HepG2 (cell line): ENCODE results near the gene NEURL3. TPM values are rescaled to one million over a fixed set of nuclear protein-coding genes. Genes with fewer than 3 reads are reported as not detected.

Experiments
- ATRX ChIP-seq: sonication (generic); formaldehyde crosslinking; IDR thresholded peaks from 2 replicates; pipeline ENCODE4 v1.4.0; 2020; ENCODE audit warnings: missing genetic modification reagents, borderline replicate concordance
- FLYWCH1 ChIP-seq: sonication (generic); formaldehyde crosslinking; IDR thresholded peaks from 2 replicates; pipeline ENCODE4 v1.8.1; 2023; ENCODE audit warnings: mild to moderate bottlenecking, missing genetic modification reagents
- HIC2 ChIP-seq: sonication (generic); formaldehyde crosslinking; IDR thresholded peaks from 2 replicates; pipeline ENCODE4 v1.9.0; 2022; ENCODE audit warnings: low read depth, missing genetic modification reagents
- MAFG ChIP-seq: sonication (generic); formaldehyde crosslinking; IDR thresholded peaks from 2 replicates; pipeline ENCODE4 v1.5.1; 2020; ENCODE audit warnings: mild to moderate bottlenecking, missing genetic modification reagents
- PATZ1 ChIP-seq: sonication (generic); formaldehyde crosslinking; IDR thresholded peaks from 2 replicates; pipeline ENCODE4 v1.4.0; 2020; ENCODE audit warnings: missing genetic modification reagents
- PHF21A ChIP-seq: sonication (generic); formaldehyde crosslinking; IDR thresholded peaks from 2 replicates; pipeline ENCODE4 v1.5.0; 2020; ENCODE audit warnings: mild to moderate bottlenecking, missing genetic modification reagents
- SIN3B ChIP-seq: fragments of 150-350 bp; IDR thresholded peaks from 2 replicates; pipeline ENCODE4 v1.6.1; 2014; ENCODE audit warnings: low read length
- SMAD9 ChIP-seq: sonication (generic); formaldehyde crosslinking; IDR thresholded peaks from 2 replicates; pipeline ENCODE4 v1.5.1; 2020; ENCODE audit warnings: mild to moderate bottlenecking, missing genetic modification reagents
- SMC3 ChIP-seq: IDR thresholded peaks from 2 replicates; pipeline ENCODE4 v1.6.1; 2011; ENCODE audit warnings: low read length, improper control_type of control experiment
- SNRNP70 ChIP-seq: fragments of 200-400 bp; formaldehyde crosslinking; IDR thresholded peaks from 2 replicates; pipeline ENCODE4 v1.6.1; 2017; ENCODE audit warnings: mild to moderate bottlenecking, low read depth, low read length, moderate library complexity
- ZBTB7B ChIP-seq: sonication (generic); formaldehyde crosslinking; IDR thresholded peaks from 2 replicates; pipeline ENCODE4 v1.4.0; 2020; ENCODE audit warnings: missing genetic modification reagents
- ZKSCAN1 ChIP-seq: fragments of 150-350 bp; IDR thresholded peaks from 2 replicates; pipeline ENCODE4 v1.6.1; 2014; ENCODE audit warnings: low read length
- ZMYM2 ChIP-seq: sonication (generic); formaldehyde crosslinking; IDR thresholded peaks from 2 replicates; pipeline ENCODE4 v1.8.0; 2022; ENCODE audit warnings: mild to moderate bottlenecking, missing genetic modification reagents
- ZMYM3 ChIP-seq: sonication (generic); formaldehyde crosslinking; IDR thresholded peaks from 2 replicates; pipeline ENCODE4 v1.5.1; 2020; ENCODE audit warnings: mild to moderate bottlenecking, missing genetic modification reagents
- ZNF232 ChIP-seq: sonication (generic); formaldehyde crosslinking; IDR thresholded peaks from 2 replicates; pipeline ENCODE4 v1.4.0; 2020; ENCODE audit warnings: missing genetic modification reagents, borderline replicate concordance
- ZNF30 ChIP-seq: sonication (generic); formaldehyde crosslinking; IDR thresholded peaks from 2 replicates; pipeline ENCODE4 v1.5.0; 2020; ENCODE audit warnings: mild to moderate bottlenecking, missing genetic modification reagents
- ZNF34 ChIP-seq: sonication (generic); formaldehyde crosslinking; IDR thresholded peaks from 2 replicates; pipeline ENCODE4 v1.4.0; 2020; ENCODE audit warnings: mild to moderate bottlenecking, missing genetic modification reagents, borderline replicate concordance
- ZNF468 ChIP-seq: sonication (generic); formaldehyde crosslinking; IDR thresholded peaks from 2 replicates; pipeline ENCODE4 v1.8.0; 2022; ENCODE audit warnings: mild to moderate bottlenecking, moderate library complexity, missing genetic modification reagents
- ZNF609 ChIP-seq: sonication (generic); formaldehyde crosslinking; IDR thresholded peaks from 2 replicates; pipeline ENCODE4 v1.4.0; 2020; ENCODE audit warnings: mild to moderate bottlenecking, missing genetic modification reagents, borderline replicate concordance
- ZNF737 ChIP-seq: sonication (generic); formaldehyde crosslinking; IDR thresholded peaks from 2 replicates; pipeline ENCODE4 v1.5.0; 2020; ENCODE audit warnings: missing genetic modification reagents, mild to moderate bottlenecking, borderline replicate concordance
- ZNF75D ChIP-seq: sonication (generic); formaldehyde crosslinking; IDR thresholded peaks from 2 replicates; pipeline ENCODE4 v1.8.1; 2023; ENCODE audit warnings: missing genetic modification reagents, mild to moderate bottlenecking, borderline replicate concordance
- polyA plus RNA-seq, 8 experiments: library from polyadenylated mRNA; depleted of rRNA in 3 of 8; stranded (reverse) in 7 of 8; unstranded in 1 of 8; fragments of >200 nt; fragmentation: Illumina TruSeq in 4 of 8; extraction: Trizol in 4 of 8; gene quantifications; 2 replicates each; pipeline versions ENCODE4 v1.2.1 to v1.2.3, GENCODE V29; 2011 to 2016; ENCODE audit warnings: low read depth in 4 of 8, missing spikeins in 1 of 8, mixed read lengths in 1 of 8; ENCODE audit not compliant: insufficient read depth in 1 of 8
- total RNA-seq, 5 experiments: library from RNA; depleted of rRNA; stranded (reverse); fragments of >200 nt; fragmentation: Illumina TruSeq; extraction: Trizol; gene quantifications; 2 replicates each; pipeline ENCODE4 v1.2.3, GENCODE V29; 2016; ENCODE audit warnings: low read depth in 1 of 5
- TF ChIP-seq, protein P1 (sequence below): sonication (generic); formaldehyde crosslinking; IDR thresholded peaks from 2 replicates; pipeline ENCODE4 v1.4.0; 2020; ENCODE audit warnings: mild to moderate bottlenecking, missing genetic modification reagents

Gene NEURL3
- total and polyA plus RNA-seq, 2 of the 13 experiments (the other 11 are each of a cell fraction or from before 2014, with no cell fraction given), result 0.16 to 1.2 TPM

GRCh38 chr2:96549967-96550786 lies 45.0 kb upstream of the NEURL3 start (continued):
- 0 out of 2 replicates have a peak, but pooled peaks have one; percentile 7 for TF ChIP-seq ZNF609 (CRISPR knock-in tag)
- TF ChIP-seq SNRNP70, result no peak
- peak; percentile 98 for TF ChIP-seq PATZ1
- TF ChIP-seq ZNF232, result peak; percentile 93
- TF ChIP-seq ATRX (CRISPR knock-in tag), result no peak; the same call in 1 of the 2 replicates
- no peak for TF ChIP-seq ZNF30
- TF ChIP-seq ZBTB7B (CRISPR knock-in tag), result peak; percentile 93
- no peak for TF ChIP-seq MAFG (CRISPR knock-in tag)
- TF ChIP-seq ZMYM3 (CRISPR knock-in tag), result no peak; the same call in 1 of the 2 replicates
- TF ChIP-seq ZNF468 (CRISPR knock-in tag), result no peak
- TF ChIP-seq ZKSCAN1, result no peak
- TF ChIP-seq ZNF75D (CRISPR knock-in tag), result no peak
- TF ChIP-seq SIN3B, result no peak; the same call in 1 of the 2 replicates
- TF ChIP-seq FLYWCH1 (CRISPR knock-in tag), result no peak
- TF ChIP-seq, protein P1, sequence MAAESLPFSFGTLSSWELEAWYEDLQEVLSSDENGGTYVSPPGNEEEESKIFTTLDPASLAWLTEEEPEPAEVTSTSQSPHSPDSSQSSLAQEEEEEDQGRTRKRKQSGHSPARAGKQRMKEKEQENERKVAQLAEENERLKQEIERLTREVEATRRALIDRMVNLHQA, result no peak
- TF ChIP-seq ZMYM2 (CRISPR knock-in tag), result peak; percentile 98
- TF ChIP-seq PHF21A (CRISPR knock-in tag), result peak; percentile 86
- no peak for TF ChIP-seq ZNF737
- TF ChIP-seq SMC3, result peak; percentile 35; the same call in 1 of the 2 replicates
- no peak for TF ChIP-seq SMAD9 (CRISPR knock-in tag)
- no peak for TF ChIP-seq ZNF34 (CRISPR knock-in tag)
- peak; percentile 90 for TF ChIP-seq HIC2
